Stimulated activated naive CD8-positive, alpha-beta T cell treated with anti-CD3 and anti-CD28 coated beads, Interleukin-15, Interleukin-2, amounts not matched to agents 100 U/mL and 50 U/mL, for 24 hours (primary cell): ENCODE data around the gene NKIRAS2.

Experiments
- ATAC-seq: fragments of 150-1000 bp; cut with Tn5 transposase; one replicate; pipeline ENCODE4 v1.10.0; 2021
- DNase-seq: peaks from one replicate; pipeline ENCODE4 v3.0.0; 2021

The NKIRAS2 gene

DNA sequence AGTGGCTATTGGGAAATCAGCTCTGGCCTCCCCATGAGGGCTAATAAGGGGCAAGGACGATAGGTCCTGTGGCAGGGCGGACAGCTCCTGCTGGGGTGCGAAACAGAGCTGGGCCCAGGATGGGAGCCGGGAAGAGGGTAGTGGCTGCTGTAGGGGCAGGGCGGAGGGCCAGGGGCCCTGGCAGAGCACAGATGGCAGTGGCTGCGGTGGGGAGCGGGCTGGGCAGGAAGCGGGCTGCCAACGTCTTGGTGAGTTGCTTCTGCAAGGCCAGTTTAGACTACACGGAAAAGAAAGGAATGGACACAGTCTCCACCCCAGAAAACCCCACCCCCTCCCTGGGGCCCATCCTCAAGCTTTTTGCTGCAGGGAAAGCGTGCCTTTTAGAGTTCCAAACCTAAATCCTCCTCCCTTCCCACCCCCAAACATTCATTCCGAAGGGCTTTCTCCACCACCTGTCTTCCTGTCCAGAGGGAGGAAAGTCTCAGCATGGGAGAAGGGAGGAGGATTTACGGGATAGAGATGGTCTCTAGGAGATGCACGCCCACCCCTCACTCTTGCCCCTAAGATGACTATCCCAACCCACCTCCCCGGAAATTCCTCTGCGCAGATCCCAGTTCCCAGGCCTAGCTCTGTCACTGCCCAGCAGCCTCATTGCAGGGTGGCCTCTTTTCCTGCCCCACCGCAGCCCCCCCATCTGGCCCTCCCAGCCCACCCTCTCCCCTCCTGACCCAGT is 7.1 kb downstream of the NKIRAS2 start:
- no peak for DNase-seq
- no peak for ATAC-seq

DNA sequence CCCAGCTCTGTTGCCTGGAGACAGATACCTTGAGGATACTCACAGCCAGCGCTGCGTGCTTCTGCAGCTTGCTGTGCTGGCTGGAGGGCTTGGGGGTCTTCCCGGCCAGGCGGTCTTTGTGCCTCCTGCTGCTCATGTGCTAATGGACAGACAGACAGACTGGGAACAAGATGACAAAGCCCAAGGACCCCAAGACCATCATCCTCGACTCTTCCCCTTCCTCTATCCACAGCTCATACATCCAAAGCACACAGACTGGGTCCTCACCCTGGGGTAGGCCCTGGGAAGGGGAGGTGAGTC is 7.7 kb downstream of the NKIRAS2 start:
- DNase-seq (no peak), ATAC-seq (no peak)

DNA sequence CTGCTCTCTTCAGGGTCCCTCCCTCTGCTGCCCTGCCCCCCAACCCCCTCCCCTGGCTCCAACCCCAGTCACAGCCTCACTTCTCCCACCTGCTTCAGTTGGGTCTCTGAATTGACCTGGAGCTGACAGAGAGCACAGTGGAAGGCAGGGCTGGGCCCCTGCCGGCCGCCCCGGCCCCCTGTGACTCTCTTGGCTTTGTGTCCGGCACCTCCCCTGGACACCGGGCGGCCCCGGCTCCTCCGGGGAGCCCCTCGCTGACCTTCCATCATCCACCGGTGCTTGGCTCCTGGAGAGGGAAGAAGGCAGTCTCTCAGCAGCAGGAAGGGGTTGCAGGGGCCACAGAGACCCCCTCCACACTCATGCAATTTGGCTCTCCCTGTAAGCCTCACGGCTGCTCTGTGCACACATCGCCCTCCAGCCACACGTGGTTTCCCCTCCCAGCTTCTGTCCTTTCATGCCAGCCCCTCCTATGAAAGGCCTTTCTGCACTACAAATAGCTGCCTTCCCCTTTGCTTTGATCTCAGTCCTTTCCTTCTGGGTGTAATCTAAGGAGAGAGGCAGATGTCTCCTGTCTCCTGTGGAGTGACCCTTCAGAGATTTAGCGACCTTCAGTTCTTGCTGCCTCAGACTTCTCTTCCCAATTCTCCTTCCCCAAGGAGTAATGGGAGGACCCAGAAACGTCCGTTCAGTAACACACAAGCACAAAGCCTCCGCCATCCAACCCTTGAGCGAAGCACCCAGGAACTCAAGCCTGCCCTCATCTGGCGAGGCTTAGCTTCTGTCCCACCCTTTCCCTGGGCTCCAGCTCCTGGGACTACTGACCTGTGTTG is 8.3 kb downstream of the NKIRAS2 start:
- no peak for DNase-seq
- no peak for ATAC-seq

DNA sequence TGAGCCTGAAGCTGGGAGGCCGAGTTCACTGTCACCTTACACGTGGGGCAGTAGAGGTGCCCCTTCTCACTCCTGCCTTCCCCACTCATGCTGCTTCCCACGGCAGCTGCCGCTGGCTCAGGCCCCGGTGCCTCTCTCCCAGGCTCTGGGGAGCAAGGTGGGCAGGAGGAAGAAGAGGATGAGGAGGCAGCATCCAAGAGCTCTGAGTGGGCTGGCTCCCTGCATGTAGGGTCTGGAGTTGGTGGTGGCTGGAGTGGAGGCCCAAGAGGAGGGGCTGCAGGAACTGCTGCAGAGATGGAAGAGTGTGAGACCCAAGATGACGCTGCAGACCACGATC is 8.9 kb downstream of the NKIRAS2 start:
- DNase-seq (no peak), ATAC-seq (no peak)

DNA sequence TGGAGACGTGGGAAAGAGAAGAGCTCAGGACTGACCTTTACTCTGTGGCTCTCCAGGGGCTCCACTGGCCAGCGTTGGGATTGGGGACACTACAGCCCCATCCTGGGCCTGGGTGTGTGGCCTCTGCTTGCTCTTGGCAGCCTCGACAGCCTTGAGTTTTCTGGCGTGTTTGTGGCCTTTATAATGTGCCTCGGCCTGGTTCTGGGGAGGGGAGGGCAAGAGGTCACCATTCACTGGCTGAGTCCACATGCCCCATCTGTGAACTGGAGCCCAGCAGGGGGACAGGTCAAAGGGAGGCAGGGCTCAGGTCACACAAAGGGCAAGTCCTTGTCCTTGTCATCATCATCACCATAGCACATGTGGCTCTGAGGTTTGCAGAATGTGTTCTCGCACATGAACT is 11.7 kb downstream of the NKIRAS2 start:
- ATAC-seq = no peak
- no peak for DNase-seq

DNA sequence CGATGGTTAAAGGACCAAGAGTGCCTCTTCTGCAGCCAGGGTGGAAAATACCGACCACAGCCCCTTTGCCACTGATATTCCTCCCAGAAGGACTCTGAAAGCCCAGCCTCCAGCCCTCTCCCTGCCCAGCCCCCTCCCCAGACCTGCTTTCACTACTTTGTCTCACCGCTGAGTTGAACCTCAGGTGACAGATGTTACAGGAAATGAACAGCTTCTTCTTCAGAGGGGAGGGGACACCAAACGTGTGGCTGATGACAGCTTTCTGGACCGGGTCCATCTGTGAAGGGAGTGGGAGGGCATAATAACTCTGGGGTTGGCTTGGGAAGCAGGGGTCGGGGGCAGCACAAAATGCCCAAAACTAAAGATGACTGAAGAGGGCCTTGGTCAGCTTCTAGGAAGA is 14.2 kb downstream of the NKIRAS2 start:
- DNase-seq (no peak), ATAC-seq (no peak)

DNA sequence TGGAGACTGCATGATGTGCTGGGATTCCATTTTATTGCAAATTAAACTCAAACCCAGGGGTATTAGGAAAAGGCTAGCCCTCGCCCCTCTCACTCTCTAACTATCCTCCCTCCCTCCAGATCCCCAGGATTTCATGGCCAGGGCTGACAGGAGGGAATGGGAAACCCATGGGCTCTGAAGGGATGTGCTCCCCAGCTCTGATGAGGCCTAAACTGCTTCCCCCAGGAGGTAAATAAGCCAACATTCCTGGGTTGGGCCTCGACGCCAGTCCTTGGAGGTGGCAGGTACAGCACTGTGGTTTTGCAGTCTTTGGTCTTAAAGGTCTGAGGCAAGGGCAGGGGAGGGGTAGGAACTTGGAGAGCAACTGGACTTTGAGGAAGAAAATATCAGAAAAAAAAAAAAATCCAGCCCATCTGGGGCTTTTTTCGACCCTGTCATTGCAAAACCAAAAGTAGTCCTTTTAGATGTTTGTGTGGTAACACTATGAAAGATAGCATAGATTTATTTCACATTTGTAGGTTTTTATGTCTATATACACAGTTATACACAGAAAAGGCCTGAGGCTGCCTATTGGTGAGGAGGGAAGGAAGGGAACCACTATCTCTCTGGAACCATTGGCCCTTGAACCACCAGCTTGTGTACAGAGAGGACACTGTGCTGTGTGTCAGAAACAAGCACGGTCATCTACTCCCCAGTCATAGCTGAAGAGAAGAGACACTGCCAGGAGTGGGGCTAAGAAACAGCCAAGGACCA is 18.5 kb downstream of the NKIRAS2 start:
- DNase-seq (no peak), ATAC-seq (no peak)

DNA sequence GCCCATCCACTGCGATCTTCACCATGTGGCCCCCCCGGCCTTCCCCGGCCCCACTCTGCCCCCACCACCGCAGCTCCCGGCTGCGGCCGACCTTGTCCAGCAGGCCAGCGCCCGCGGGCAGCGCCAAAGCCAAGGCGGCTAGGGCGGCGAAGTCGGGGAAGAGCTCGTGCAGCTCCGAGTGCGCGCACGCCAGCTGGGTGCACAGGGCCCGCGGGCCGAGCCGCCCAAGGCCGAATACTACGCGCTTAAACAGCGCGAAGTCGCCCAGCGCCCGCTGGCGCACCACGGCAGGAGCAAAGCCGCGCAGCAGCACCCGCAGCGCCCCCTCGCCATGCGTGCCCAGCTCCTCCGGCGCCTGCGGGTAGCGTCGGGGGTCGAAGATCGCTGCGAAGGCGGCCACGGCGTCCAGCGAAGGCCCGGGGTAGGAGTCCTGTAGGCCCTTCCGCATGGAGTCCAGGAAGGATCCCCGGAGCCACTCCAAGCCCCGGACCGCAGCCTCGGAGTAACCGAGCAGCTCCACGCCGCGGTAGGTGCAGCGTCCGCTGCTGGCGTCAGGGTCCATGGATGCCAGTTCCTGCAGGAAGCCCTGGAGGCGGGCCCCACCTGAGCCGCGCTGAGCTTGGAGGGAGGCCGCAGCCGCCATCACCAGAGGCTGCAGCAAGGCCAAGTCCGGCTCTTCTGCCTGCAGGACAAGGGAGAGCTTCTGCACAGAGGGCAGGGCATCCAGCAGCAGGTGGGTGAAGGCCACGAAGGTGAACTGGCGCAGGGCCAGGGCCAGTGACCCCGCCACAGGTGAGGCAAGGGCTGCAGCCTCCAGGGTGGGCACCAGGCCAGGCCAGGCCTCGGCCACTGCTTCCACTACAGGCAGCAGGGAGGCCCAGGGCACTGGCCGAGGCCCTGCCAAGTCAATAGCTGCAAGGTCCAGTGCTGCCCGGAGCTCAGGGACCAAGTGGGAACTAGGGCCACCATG is 20.2 kb downstream of the NKIRAS2 start:
- no peak for DNase-seq
- no peak for ATAC-seq

DNA sequence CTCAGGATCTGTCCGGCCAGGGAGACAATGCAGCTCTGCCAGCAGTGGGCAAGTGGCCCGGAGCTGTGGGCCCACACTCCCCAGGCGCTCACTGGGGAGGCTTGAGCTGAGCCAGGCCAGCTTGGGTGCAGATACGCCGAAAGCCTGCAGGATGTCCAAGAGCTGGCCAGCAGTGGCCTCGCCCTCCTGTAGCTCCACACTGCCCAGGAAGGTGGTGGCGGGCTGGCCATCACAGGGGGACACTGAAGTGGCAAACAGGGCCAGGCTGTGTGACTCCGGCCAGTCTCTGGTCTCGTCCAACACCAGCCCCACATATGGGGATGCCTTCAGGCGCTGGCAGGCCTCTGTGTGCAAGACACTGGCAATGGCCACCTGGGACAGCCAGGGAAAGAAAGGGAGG is 20.9 kb downstream of the NKIRAS2 start:
- DNase-seq (no peak), ATAC-seq (no peak)

DNA sequence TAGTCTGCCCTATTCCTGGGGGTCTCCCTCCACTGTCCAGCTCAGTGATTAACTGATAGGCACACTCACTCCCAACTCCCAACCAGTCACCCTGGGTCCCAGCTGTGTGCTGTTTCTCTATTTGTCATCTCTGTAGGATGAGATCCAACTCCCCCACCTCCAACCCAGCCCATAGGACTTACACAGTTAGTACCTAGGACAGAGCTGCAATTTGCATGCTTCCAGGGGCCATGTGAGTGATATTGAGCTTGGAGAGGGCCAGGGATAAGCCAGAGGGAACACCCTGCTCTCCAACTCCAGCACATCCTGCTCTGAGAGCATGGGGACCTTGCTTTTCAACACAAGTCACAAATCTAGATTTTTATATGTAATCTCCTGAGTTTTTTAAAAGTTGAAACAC is 21.7 kb downstream of the NKIRAS2 start:
- no peak for ATAC-seq
- DNase-seq = no peak

DNA sequence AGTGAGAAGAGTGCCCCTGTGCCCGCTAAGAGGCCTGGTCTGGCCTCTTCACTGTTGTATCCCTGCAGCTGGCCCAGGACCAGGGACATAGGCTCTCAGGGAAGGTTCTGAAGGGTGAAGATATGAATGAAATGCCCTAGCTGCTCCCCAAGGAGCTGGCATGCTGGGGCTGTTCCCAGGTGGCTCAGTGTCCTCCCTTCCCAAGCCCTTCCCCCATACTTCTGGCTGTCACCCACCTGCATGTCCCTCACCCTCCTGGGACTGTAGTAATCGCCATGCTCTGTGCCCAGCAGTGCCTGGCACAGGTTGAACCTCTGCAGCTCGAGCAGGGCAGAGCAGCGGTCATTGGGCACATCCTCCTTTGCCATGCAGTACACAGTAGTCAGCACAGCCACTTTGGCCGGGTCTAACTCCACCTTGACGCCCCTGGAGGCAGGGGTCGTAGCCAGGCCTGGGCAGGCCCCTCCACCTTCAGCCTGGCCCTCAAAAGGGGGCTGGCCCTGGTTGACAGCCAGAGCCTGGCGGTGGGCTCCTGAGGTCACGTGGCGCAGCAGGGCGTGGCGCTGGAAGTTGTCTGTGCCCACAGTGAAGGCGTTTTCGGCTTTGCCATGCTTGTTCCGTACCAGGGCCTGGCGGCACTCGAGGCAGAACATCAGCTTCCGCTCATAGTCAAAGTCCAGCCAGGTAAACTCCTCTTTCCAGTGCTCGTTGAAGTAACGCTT is 22.9 kb downstream of the NKIRAS2 start:
- DNase-seq (no peak), ATAC-seq (no peak)

DNA sequence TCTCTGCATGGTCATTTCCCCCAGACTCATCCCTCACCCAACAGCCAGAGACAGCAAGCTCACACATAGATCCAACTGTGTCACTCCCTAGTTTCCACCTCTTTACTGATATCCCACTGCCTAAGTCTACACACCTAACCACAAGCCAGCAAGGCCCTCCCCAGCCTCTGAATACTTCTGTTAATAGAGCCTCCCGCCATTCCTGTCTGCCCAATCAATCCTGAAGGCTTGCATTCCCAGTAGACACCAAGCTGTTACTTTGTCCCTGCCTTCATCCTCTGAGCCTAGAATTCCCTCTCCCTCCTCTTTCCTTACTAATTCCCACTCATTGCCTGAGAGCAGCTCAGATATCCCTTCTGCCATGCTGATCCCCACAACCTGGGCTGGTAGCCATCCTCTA is 25.8 kb downstream of the NKIRAS2 start:
- DNase-seq = no peak
- ATAC-seq = no peak

DNA sequence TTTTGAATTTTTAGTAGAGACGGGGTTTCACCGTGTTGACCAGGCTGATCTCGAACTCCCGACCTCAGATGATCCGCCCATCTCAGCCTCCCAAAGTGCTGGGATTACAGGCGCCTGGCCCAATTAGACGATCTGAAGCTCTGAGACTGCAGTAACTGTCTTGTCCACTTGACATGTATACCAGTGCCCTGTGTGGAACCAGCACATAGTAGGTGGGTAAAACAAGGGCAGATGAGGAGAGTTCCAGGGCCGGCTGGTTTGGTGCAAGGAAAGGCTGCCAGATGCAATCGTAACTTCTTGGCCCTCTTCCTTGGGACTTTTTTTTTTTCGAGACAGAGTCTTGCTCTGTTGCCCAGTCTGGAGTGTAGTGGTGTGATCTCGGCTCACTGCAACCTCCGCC is 27.5 kb downstream of the NKIRAS2 start:
- no peak for DNase-seq
- no peak for ATAC-seq

DNA sequence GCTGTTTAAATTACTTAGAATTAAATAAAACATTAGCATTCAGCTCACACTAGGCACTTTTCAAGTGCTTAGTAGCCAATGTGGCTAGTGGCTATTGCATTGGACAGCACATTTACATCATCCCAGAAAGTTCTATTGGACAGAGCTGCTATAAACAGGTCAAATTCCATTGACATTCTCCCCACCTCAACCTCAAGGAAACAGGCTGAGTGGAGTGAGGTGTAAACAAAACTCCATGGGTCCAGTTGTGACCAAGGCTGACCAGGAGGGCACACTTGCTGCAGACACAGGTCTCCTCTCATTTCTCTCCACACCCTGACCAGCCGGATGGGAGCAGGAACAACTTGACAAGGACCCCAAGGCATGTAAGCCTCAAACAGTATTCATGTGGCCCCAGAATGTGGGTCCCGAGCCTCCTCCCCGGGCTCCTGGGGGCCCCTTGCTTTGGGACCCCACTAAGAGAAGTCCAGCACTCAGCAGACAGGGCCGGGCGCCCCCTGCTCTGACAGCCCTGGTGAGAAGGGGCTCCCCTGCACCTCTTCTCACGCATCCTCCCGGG is 30.0 kb downstream of the NKIRAS2 start:
- DNase-seq = no peak
- no peak for ATAC-seq

DNA sequence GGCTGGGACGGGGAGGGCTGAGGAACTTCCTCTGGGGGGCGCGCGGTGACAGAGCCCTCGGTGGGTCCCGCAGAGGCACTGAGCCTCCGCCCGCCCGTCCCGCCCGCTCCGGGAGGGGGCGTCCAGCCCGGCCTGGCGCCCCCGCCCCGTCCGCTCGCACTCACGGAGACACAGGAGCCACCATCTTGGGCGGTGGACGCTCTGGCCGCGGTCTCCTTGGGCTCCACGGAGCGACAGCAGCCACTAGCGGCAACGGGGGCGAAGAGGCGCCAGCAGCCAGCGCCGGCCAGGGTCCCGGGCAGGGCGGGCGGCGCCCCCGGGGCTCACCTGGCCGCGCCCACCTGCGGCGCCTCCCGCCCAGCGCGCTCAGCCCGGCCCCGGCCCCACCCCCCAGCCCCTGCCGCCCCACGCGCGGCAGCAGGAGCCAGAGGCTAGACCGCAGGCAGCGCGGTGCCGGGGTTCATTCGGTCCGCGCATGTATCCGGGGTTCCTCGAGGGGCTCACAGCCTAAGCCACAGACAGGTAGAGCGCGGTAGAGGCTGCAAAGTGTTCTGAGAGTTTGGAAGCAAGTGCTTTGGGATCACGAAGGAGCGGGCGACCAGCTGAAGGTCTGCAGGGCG is 30.6 kb downstream of the NKIRAS2 start, which contains the start of gene C17orf113:
C17orf113 (minus strand) TSS at position 209 of the 620 bp plus-strand sequence. CDS start 7,225 bp downstream, outside the sequence.
- peak; percentile 53 for DNase-seq
- ATAC-seq = peak; percentile 68

DNA sequence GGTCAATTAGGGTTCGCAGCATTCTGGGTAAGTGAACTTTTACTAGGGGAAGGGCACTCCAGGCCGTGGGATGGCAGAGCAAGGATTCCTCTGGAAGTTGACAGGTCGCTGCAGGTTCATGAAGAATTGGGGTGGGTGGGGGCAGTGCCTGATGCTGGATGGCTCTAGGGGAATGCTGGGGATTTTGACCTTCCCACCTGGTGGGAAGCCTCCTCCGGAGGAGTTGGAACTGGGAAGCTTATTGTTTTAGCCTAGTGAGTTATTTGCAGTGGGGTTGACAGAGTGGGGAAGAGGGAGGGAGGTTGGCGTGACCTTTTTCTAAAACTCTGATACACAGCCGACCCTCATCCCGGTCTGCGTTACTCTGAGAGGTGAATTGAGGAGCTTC is 31.1 kb downstream of the NKIRAS2 start:
- ATAC-seq (no peak), DNase-seq (no peak)

DNA sequence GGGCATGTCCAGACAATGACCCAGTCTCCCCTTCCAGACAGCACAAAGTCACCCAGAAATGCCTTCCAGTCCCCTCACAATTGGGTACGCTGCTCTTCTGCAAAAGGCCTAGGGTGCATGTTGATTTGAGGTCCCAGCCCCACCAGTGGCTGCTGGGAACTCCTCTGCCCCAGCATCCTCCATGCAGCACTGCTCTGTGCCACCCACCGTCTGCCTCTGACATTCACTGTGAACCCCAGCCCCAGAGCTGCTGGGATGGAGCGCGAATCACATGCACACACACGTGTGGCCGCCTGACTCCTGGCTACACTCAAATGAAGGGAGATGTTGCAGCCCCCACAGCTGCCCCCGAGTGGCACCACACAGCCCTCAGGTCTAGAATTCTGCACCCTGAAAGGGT is 31.8 kb downstream of the NKIRAS2 start:
- DNase-seq (no peak), ATAC-seq (no peak)

DNA sequence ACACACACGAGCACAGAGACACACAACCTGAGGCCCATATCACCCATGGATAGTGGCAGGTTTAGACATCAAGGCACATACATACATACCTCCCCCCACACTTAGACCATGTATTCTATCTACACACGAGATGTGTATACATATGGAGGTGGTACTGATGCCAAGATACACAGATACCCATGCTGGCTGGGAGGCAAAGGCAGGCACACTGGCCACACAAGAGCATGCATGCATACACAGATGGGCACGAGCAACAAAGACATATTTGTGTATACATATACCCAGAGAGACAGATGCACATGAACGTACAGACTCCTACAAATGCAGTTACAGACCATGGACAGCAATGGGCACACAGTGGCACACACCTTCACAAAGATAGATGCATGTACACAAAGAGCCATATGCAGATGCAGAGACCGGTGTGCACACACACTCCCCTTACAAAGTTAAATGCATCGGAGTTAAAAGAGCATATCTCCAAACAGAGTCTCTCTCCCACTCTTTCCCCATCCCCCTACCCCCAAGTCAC is 32.5 kb downstream of the NKIRAS2 start:
- ATAC-seq (no peak), DNase-seq (no peak)

DNA sequence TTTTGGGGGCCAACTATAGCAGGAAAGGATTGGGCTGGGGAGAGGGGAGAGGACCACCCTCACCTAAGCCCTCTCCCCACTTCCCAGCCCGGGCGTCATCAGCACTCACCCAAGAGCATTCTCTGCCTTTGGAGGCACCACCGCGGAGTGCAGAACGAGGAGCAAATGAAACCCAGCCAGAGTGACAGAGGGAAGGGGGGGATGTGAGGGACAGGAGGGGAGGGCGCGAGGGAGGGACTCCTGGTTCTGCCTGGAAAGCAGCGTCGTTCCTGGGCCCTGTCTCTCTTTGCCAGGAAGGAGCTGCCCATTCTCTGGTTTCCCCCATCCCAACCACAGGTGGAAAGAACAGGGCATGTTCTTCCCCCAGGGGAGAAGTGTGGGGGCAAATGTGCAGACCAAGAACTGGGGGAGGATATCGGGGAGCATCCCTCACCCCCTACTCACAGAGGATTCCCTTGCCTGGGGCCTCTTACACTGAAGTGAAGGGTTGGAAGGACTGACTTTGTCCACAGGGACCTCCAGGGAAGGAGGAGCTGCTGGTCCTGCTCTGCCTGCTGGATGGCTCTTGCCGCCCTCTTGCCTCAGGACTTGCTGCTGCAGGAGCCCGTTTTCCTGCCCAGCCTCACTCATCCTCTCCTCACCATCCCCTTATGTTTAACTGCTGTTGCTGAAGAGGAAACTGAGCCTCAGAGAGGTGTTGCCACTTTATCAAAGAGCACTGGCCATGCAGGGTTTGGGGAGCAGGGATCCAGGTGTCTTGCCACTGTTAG is 34.0 kb downstream of the NKIRAS2 start:
- ATAC-seq = no peak
- no peak for DNase-seq

DNA sequence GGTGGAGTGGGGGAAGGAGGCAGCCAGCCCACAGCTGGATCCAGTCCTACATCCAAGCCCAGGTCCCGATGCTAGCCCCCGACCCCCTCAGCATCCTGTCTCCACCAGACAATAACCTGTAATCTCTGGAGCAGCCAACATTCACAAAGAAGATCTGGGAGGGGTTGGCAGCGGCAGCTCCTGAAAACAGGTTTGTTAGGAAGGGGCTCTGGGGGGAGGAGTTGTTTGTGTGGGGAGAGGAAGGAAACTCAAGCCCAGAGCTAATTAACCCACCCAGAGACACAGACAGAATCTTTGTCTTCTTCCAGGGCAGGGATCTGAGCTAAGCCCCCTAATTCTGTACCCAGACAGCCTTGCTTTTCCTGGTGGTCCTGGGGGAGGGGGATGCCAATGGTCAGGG is 35.1 kb downstream of the NKIRAS2 start:
- DNase-seq = no peak
- ATAC-seq = no peak
